ENCODE results near the gene LENG9.

Gene LENG9

DNA sequence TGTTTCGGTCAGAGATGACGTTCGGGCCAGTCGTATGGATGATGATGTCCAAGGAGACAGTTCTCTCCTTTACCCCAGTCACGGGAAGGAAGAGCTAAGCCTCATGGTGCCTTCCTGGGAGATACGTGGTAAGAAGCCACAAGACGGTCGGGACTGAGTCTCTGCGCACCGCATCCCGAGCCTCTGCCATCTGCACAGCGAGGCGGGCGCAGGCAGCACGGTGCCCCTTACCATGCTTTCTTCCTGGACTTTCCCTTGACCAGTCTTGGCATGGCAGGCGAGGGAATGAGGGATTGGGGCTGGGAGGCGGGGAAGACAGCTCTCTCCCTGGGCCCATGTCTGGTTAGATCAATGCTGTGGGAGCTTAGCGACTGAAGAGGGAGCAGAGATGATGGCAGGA is 29.0 kb upstream of the LENG9 start:
- H3K36me3 ChIP-seq (ENCODE audit: control insufficient read depth in 2 of 2, insufficient read depth in 1 of 2, low read length in 2 of 2), result no peaks in the 10 kb centered on the region
- POLR2A ChIA-PET, result no interaction called here

DNA sequence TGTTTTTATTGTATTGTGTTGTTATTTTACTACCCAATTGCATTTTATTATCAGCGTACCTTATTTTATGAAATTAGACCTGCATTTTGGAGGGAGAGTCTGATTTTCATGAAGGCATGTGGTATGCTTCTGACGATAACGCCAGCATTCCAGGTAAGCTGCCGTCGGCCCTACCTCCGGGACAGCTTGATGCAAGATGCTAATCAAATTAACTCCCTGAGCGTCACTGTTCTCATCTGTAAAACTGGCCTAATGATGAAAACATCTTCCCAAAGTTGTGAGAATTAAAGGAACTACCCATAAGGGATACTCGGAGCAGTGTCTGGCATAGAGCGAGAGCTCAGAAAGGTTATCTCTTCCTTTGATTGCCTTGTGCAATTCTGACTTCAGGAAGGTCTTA is 26.2 kb upstream of the LENG9 start:
- ChIA-PET POLR2A (no interaction called here), CTCF (interaction anchor here (0.6 to 1.7 kb wide), 4 partner anchors 12 to 190 kb away, joined by 3 to 9 read pairs (median 4); no protein-coding TSS in a partner anchor)
- H3K27ac ChIP-seq (ENCODE audit: extremely low read depth, low read depth, low read length), result no peak overlapping the region
- no peaks in the 10 kb centered on the region for H3K9me3 ChIP-seq (ENCODE audit: control insufficient read depth, insufficient read depth, low read depth, low read length)
- TF ChIP-seq ZNF792 (tag by site-specific recombination; IDR thresholded peaks at IDR 0.05) (no peak), ZNF473 (tag by site-specific recombination; IDR thresholded peaks at IDR 0.05) (no peak), ZNF16 (tag by site-specific recombination; IDR thresholded peaks at IDR 0.05; ENCODE audit: low read depth) (no peak), ZNF140 (tag by site-specific recombination; IDR thresholded peaks at IDR 0.05) (no peak), HOXC10 (CRISPR knock-in tag; IDR thresholded peaks at IDR 0.05) (no peak), ZNF585B (tag by site-specific recombination; IDR thresholded peaks at IDR 0.05) (no peak), OSR2 (tag by site-specific recombination; IDR thresholded peaks at IDR 0.05) (no peak), KLF7 (tag by site-specific recombination; IDR thresholded peaks at IDR 0.05; ENCODE audit: borderline replicate concordance) (no peak), KLF1 (tag by site-specific recombination; IDR thresholded peaks at IDR 0.05) (no peak), ZBTB21 (tag by site-specific recombination; IDR thresholded peaks at IDR 0.05) (no peak), ZNF239 (tag by site-specific recombination; IDR thresholded peaks at IDR 0.05) (no peak), MYNN (tag by site-specific recombination; IDR thresholded peaks at IDR 0.05; ENCODE audit: borderline replicate concordance) (no peak), ZNF48 (tag by site-specific recombination; IDR thresholded peaks at IDR 0.05) (no peak)
- TF ChIP-seq, protein P1, sequence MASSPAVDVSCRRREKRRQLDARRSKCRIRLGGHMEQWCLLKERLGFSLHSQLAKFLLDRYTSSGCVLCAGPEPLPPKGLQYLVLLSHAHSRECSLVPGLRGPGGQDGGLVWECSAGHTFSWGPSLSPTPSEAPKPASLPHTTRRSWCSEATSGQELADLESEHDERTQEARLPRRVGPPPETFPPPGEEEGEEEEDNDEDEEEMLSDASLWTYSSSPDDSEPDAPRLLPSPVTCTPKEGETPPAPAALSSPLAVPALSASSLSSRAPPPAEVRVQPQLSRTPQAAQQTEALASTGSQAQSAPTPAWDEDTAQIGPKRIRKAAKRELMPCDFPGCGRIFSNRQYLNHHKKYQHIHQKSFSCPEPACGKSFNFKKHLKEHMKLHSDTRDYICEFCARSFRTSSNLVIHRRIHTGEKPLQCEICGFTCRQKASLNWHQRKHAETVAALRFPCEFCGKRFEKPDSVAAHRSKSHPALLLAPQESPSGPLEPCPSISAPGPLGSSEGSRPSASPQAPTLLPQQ (tag by site-specific recombination; IDR thresholded peaks at IDR 0.05), result no peak
- TF ChIP-seq, protein P2, sequence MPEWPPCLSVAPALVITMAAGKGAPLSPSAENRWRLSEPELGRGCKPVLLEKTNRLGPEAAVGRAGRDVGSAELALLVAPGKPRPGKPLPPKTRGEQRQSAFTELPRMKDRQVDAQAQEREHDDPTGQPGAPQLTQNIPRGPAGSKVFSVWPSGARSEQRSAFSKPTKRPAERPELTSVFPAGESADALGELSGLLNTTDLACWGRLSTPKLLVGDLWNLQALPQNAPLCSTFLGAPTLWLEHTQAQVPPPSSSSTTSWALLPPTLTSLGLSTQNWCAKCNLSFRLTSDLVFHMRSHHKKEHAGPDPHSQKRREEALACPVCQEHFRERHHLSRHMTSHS (tag by site-specific recombination; IDR thresholded peaks at IDR 0.05), result no peak
- TF ChIP-seq, protein P3, sequence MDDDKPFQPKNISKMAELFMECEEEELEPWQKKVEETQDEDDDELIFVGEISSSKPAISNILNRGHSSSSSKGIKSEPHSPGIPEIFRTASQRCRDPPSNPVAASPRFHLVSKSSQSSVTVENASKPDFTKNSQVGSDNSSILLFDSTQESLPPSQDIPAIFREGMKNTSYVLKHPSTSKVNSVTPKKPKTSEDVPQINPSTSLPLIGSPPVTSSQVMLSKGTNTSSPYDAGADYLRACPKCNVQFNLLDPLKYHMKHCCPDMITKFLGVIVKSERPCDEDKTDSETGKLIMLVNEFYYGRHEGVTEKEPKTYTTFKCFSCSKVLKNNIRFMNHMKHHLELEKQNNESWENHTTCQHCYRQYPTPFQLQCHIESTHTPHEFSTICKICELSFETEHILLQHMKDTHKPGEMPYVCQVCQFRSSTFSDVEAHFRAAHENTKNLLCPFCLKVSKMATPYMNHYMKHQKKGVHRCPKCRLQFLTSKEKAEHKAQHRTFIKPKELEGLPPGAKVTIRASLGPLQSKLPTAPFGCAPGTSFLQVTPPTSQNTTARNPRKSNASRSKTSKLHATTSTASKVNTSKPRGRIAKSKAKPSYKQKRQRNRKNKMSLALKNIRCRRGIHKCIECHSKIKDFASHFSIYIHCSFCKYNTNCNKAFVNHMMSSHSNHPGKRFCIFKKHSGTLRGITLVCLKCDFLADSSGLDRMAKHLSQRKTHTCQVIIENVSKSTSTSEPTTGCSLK (tag by site-specific recombination; IDR thresholded peaks at IDR 0.05), result no peak
- TF ChIP-seq, protein P4, sequence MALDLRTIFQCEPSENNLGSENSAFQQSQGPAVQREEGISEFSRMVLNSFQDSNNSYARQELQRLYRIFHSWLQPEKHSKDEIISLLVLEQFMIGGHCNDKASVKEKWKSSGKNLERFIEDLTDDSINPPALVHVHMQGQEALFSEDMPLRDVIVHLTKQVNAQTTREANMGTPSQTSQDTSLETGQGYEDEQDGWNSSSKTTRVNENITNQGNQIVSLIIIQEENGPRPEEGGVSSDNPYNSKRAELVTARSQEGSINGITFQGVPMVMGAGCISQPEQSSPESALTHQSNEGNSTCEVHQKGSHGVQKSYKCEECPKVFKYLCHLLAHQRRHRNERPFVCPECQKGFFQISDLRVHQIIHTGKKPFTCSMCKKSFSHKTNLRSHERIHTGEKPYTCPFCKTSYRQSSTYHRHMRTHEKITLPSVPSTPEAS (tag by site-specific recombination; IDR thresholded peaks at IDR 0.05), result no peak
- no peaks in the 10 kb centered on the region for H3K36me3 ChIP-seq (ENCODE audit: control insufficient read depth in 2 of 2, insufficient read depth in 1 of 2, low read length in 2 of 2)
- H3K4me3 ChIP-seq (ENCODE audit: low read depth, low read length), result no peak overlapping the region
- no peaks in the 10 kb centered on the region for H3K4me1 ChIP-seq (ENCODE audit: control insufficient read depth, insufficient read depth, low read length)

More for the DNA sequence above, 29.0 kb upstream of the LENG9 start:
- CTCF ChIA-PET, result no interaction called here
- Histone ChIP-seq H3K4me1 (ENCODE audit: control insufficient read depth, insufficient read depth, low read length) (no peaks in the 10 kb centered on the region), H3K9me3 (ENCODE audit: control insufficient read depth, insufficient read depth, low read depth, low read length) (no peaks in the 10 kb centered on the region), H3K27ac (ENCODE audit: extremely low read depth, low read depth, low read length) (no peak overlapping the region), H3K4me3 (ENCODE audit: low read depth, low read length) (no peak overlapping the region)
- TF ChIP-seq ZNF266 (tag by site-specific recombination; IDR thresholded peaks at IDR 0.05; ENCODE audit: low read depth) (no peak), ZNF514 (tag by site-specific recombination; IDR thresholded peaks at IDR 0.05) (no peak), ZFP41 (tag by site-specific recombination; IDR thresholded peaks at IDR 0.05; ENCODE audit: borderline replicate concordance) (no peak), MZF1 (tag by site-specific recombination; IDR thresholded peaks at IDR 0.05; ENCODE audit: borderline replicate concordance) (no peak), ZNF354C (tag by site-specific recombination; IDR thresholded peaks at IDR 0.05; ENCODE audit: borderline replicate concordance, low read depth) (no peak), ZNF558 (tag by site-specific recombination; IDR thresholded peaks at IDR 0.05) (no peak), ZNF146 (tag by site-specific recombination; IDR thresholded peaks at IDR 0.05) (no peak), SP7 (tag by site-specific recombination; IDR thresholded peaks at IDR 0.05) (no peak), ZNF624 (tag by site-specific recombination; IDR thresholded peaks at IDR 0.05) (no peak), ZNF311 (tag by site-specific recombination; IDR thresholded peaks at IDR 0.05; ENCODE audit: borderline replicate concordance) (no peak), ZNF549 (tag by site-specific recombination; IDR thresholded peaks at IDR 0.05) (no peak)
- TF ChIP-seq, protein P5, sequence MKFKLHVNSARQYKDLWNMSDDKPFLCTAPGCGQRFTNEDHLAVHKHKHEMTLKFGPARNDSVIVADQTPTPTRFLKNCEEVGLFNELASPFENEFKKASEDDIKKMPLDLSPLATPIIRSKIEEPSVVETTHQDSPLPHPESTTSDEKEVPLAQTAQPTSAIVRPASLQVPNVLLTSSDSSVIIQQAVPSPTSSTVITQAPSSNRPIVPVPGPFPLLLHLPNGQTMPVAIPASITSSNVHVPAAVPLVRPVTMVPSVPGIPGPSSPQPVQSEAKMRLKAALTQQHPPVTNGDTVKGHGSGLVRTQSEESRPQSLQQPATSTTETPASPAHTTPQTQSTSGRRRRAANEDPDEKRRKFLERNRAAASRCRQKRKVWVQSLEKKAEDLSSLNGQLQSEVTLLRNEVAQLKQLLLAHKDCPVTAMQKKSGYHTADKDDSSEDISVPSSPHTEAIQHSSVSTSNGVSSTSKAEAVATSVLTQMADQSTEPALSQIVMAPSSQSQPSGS (tag by site-specific recombination; IDR thresholded peaks at IDR 0.05; ENCODE audit: low read depth), result no peak
